SIG-M5 treated with dmso at 0.1 percent for 504 hours (cell line): ENCODE results near the gene PLXNA3.
"Not testable (repeated sequence)": the region's sequence is repeated elsewhere in the genome, so short reads cannot be mapped to it uniquely, and the experiment has no call there.

ENCODE experiments used
- DNase-seq: peaks from one replicate; lab custom pipeline; 2025; ENCODE audit not compliant: unreplicated experiment; lab: John Stamatoyannopoulos, UW

PLXNA3 gene

GRCh38 chrX:154495472-154495922 is 37.4 kb downstream of the PLXNA3 start:
- no peak for DNase-seq

GRCh38 chrX:154496591-154497137 is 38.6 kb downstream of the PLXNA3 start:
- not testable (repeated sequence) for DNase-seq

- not testable (repeated sequence) for DNase-seq
Measured at GRCh38 chrX:154501423-154501822, 43.3 kb downstream of the PLXNA3 start.

GRCh38 chrX:154502098-154502497 is 44.0 kb downstream of the PLXNA3 start:
- DNase-seq: no peak

- no peak for DNase-seq
Measured at GRCh38 chrX:154502989-154503388, 44.9 kb downstream of the PLXNA3 start.

GRCh38 chrX:154505734-154506133 is 47.7 kb downstream of the PLXNA3 start:
- DNase-seq: no peak

- no peak for DNase-seq
Measured at GRCh38 chrX:154506483-154507332, 48.6 kb downstream of the PLXNA3 start.

- no peak for DNase-seq
Measured at GRCh38 chrX:154507673-154508383, 49.7 kb downstream of the PLXNA3 start.

GRCh38 chrX:154508384-154508745 is 50.3 kb downstream of the PLXNA3 start:
- no peak for DNase-seq

- DNase-seq: no peak
Measured at GRCh38 chrX:154509455-154509854, 51.4 kb downstream of the PLXNA3 start.

- no peak for DNase-seq
Measured at GRCh38 chrX:154511761-154512160, 53.7 kb downstream of the PLXNA3 start.

- no peak for DNase-seq
Measured at GRCh38 chrX:154512879-154513553, 54.9 kb downstream of the PLXNA3 start.

GRCh38 chrX:154513716-154514115 is 55.6 kb downstream of the PLXNA3 start:
- DNase-seq: no peak

GRCh38 chrX:154515090-154515965 is 57.2 kb downstream of the PLXNA3 start:
- peak; percentile 10 for DNase-seq

- DNase-seq: peak; percentile 83
Measured at GRCh38 chrX:154515966-154516655, 58.0 kb downstream of the PLXNA3 start, which contains the start of gene FAM3A. FAM3A (minus strand) TSS chrX:154516232; CDS start chrX:154515772, 460 bp downstream.

- peak; percentile 36 for DNase-seq
Measured at GRCh38 chrX:154516656-154517100, 58.6 kb downstream of the PLXNA3 start.

- DNase-seq: no peak
Measured at GRCh38 chrX:154517101-154517781, 59.2 kb downstream of the PLXNA3 start.

- no peak for DNase-seq
Measured at GRCh38 chrX:154519389-154519788, 61.3 kb downstream of the PLXNA3 start.
